GM12878 (cell line): ENCODE results near the gene BLOC1S4. TPM values are rescaled to one million over a fixed set of nuclear protein-coding genes. Genes with fewer than 3 reads are reported as not detected.

ENCODE experiments used
- ATAC-seq: fragments of 200-7000 bp; cut with Tn5 transposase; 3 replicates; pipeline ENCODE4 v1.9.1; 2020; ENCODE audit warnings: mild to moderate bottlenecking, moderate library complexity
- BruUV-seq: library from RNA; stranded (reverse); fragments of 400-500 nt; replicated peaks from 2 replicates; lab custom pipeline; 2021; lab: Mats Ljungman, UMichigan
- CTCF ChIA-PET: fragments of 300-600 bp; sonication (Branson Sonifier 250); formaldehyde crosslinking; extraction: SDS; loops from one replicate; lab custom pipeline; 2021; ENCODE audit warnings: inconsistent platforms; lab: Yijun Ruan, JAX
- POLR2A ChIA-PET: fragments of 350-600 bp; formaldehyde crosslinking; extraction: SDS; loops from one replicate; lab custom pipeline; 2021; ENCODE audit warnings: inconsistent platforms; lab: Charles Lee
- RAD21 ChIA-PET: fragments of 300-600 bp; sonication (Branson Sonifier 250); formaldehyde crosslinking; loops from one replicate; lab custom pipeline; 2023; ENCODE audit warnings: antibody characterized with exemption; ENCODE audit not compliant: unreplicated experiment; lab: Charles Lee
- SMC1A ChIA-PET: fragments of 300-600 bp; sonication (Branson Sonifier 250); formaldehyde crosslinking; loops from one replicate; lab custom pipeline; 2023; ENCODE audit not compliant: unreplicated experiment, uncharacterized antibody; lab: Charles Lee
- DNase-seq: peaks from one replicate; pipeline ENCODE4 v3.0.0-alpha.2; 2011; ENCODE audit warnings: low read depth, low spot score
- FAIRE-seq: peaks from 3 replicates; lab custom pipeline; 2011; peaks lifted over from hg19 to GRCh38; lab: Jason Lieb, UNC
- H2AFZ ChIP-seq: 2 replicates; pipeline ENCODE4 v1.6.0; 2011; ENCODE audit warnings: low read depth, low read length, control low read depth; ENCODE audit not compliant: control insufficient read depth
- H3K27ac ChIP-seq: 2 replicates; pipeline ENCODE4 v1.5.1; 2011; ENCODE audit warnings: control low read depth; ENCODE audit not compliant: control insufficient read depth, insufficient read depth
- H3K27me3 ChIP-seq, 2 experiments: replicated peaks in 1 of 2; 2 replicates each; pipeline versions ENCODE4 v1.6.0 to v1.6.1; 2011; ENCODE audit warnings: low read length in 1 of 2; ENCODE audit not compliant: control insufficient read depth in 2 of 2, insufficient read depth in 2 of 2
- H3K36me3 ChIP-seq, 2 experiments: 2 replicates each; pipeline ENCODE4 v1.5.1; 2011; ENCODE audit warnings: low read length in 1 of 2; ENCODE audit not compliant: control insufficient read depth in 2 of 2, insufficient read depth in 2 of 2
- H3K4me1 ChIP-seq: 2 replicates; pipeline ENCODE4 v1.6.1; 2011; ENCODE audit warnings: mild to moderate bottlenecking, low read length, moderate library complexity, mixed read lengths; ENCODE audit not compliant: control insufficient read depth, insufficient read depth
- H3K4me2 ChIP-seq: 2 replicates; pipeline ENCODE4 v1.6.0; 2011; ENCODE audit warnings: control low read depth; ENCODE audit not compliant: control insufficient read depth, insufficient read depth
- H3K4me3 ChIP-seq: fragments of 200-600 bp; sonication (generic); 2 replicates; pipeline ENCODE4 v1.5.1; 2016
- H3K79me2 ChIP-seq: 2 replicates; pipeline ENCODE4 v1.6.0; 2011; ENCODE audit warnings: low read length; ENCODE audit not compliant: control insufficient read depth, insufficient read depth
- H3K9ac ChIP-seq: 2 replicates; pipeline ENCODE4 v1.8.0; 2011; ENCODE audit warnings: low read length, control low read depth, mixed read lengths; ENCODE audit not compliant: control insufficient read depth, insufficient read depth
- H3K9me3 ChIP-seq: replicated peaks from 3 replicates; pipeline ENCODE4 v1.5.1; 2011; ENCODE audit warnings: mild to moderate bottlenecking, low read length; ENCODE audit not compliant: control insufficient read depth, insufficient read depth
- H4K20me1 ChIP-seq: 2 replicates; pipeline ENCODE4 v1.6.0; 2011; ENCODE audit not compliant: control insufficient read depth, insufficient read depth
- BMI1 ChIP-seq: fragments of 450-650 bp; IDR thresholded peaks from 2 replicates; pipeline ENCODE4 v1.6.1; 2016; ENCODE audit warnings: mild to moderate bottlenecking, moderate library complexity, borderline replicate concordance
- RELA ChIP-seq: fragments of 450-650 bp; IDR thresholded peaks from 2 replicates; pipeline ENCODE4 v1.8.0; 2014; ENCODE audit warnings: borderline replicate concordance; ENCODE audit not compliant: partially characterized antibody
- SMAD1 ChIP-seq: fragments of 450-650 bp; IDR thresholded peaks from 2 replicates; pipeline ENCODE4 v1.6.1; 2018; ENCODE audit warnings: mild to moderate bottlenecking, low read depth; ENCODE audit not compliant: partially characterized antibody
- SRF ChIP-seq, 2 experiments: IDR thresholded peaks; 2 replicates each; pipeline ENCODE4 v1.6.1; 2011; ENCODE audit warnings: low read depth in 2 of 2, low read length in 2 of 2, mild to moderate bottlenecking in 1 of 2, moderate library complexity in 1 of 2
- TAF1 ChIP-seq: IDR thresholded peaks from 2 replicates; pipeline ENCODE4 v1.6.1; 2011; ENCODE audit warnings: mild to moderate bottlenecking, low read depth, low read length, borderline replicate concordance
- TCF3 ChIP-seq: IDR thresholded peaks from 2 replicates; pipeline ENCODE4 v1.6.1; 2012; ENCODE audit warnings: low read depth, mild to moderate bottlenecking, low read length, borderline replicate concordance; ENCODE audit not compliant: insufficient read depth
- WGBS: methylation state at CpG from one replicate; pipeline ENCODE4 v1.1.6; 2016; ENCODE audit warnings: low lambda C conversion rate; ENCODE audit not compliant: insufficient replicate concordance, insufficient coverage; ENCODE audit errors: missing lambda C conversion rate; 5-methylcytosine and 5-hydroxymethylcytosine counted together
- in situ Hi-C: fragments of 300-500 bp; cut with MboI; formaldehyde crosslinking; loops from 9 replicates; pipeline ENCODE4 v1.14.3; 2018; ENCODE audit warnings: mixed read lengths
- intact Hi-C: fragments of 100-400 bp; cut with micrococcal nuclease; formaldehyde crosslinking; loops from one replicate; pipeline ENCODE4 v1.14.2; 2022; ENCODE audit not compliant: unreplicated experiment
- polyA plus RNA-seq, 11 experiments: library from polyadenylated mRNA; depleted of rRNA in 4 of 11; unstranded in 6 of 11; stranded (reverse) in 5 of 11; fragments of >200 nt; fragmentation: Nextera tagmentation in 4 of 11; fragmentation: Illumina TruSeq in 1 of 11; extraction: Ambion mirVana in 4 of 11; extraction: Trizol in 1 of 11; gene quantifications; 1 replicate in 1 of 11; 2 replicates in 10 of 11; pipeline versions ENCODE4 v1.2.1 to v1.2.3, GENCODE V29; 2011 to 2016; ENCODE audit warnings: inconsistent platforms in 2 of 11, missing spikeins in 2 of 11, low read depth in 1 of 11
- total RNA-seq, 4 experiments: library from RNA; depleted of rRNA in 3 of 4; stranded (reverse); fragments of >200 nt in 3 of 4; fragmentation: Illumina TruSeq in 1 of 4; extraction: Trizol in 1 of 4; gene quantifications; 2 replicates each; pipeline versions ENCODE4 v1.2.1 to v1.2.3, GENCODE V29; 2013 to 2021
- TF ChIP-seq, protein P1 (sequence below): fragments of 150-350 bp; IDR thresholded peaks from 2 replicates; pipeline ENCODE4 v1.6.1; 2014; ENCODE audit warnings: mild to moderate bottlenecking, low read depth, low read length
- TF ChIP-seq, protein P2 (sequence below): fragments of 450-650 bp; IDR thresholded peaks from 2 replicates; pipeline ENCODE4 v1.6.1; 2017; ENCODE audit warnings: mild to moderate bottlenecking, moderate library complexity
- TF ChIP-seq, protein P3 (sequence below): fragments of 450-650 bp; conservative IDR thresholded peaks from 2 replicates; pipeline ENCODE4 v1.6.1; 2017; ENCODE audit warnings: mild to moderate bottlenecking, moderate library complexity
- TF ChIP-seq, protein P4 (sequence below): fragments of 450-650 bp; IDR thresholded peaks from 2 replicates; pipeline ENCODE4 v1.6.1; 2017; ENCODE audit warnings: mild to moderate bottlenecking, moderate library complexity

BLOC1S4 gene
- total and polyA plus RNA-seq, 10 of the 15 experiments (the other 5 are each of a cell fraction or from before 2014, with no cell fraction given), result 2.7 to 23.8 (median 9.5) TPM

DNA sequence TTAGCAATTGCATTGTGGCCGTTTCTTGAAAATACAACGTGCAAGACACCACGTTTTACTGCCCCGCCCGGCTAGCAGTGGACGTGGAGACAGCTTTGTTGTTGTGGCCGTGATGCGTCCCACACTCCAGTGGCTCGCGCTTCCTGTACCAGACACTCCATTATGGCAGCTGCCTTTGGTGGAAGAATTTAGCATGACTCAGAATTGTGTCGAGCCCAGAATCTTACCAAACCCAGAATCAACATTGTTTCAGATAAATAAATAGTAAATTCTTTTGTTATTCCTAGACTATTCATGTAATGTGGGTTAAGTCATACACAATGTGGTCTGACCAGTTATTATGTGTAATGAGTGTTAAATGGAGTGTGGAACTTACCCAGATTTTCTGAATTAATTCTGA, 47.6 kb upstream of the BLOC1S4 start (continued):
- TF ChIP-seq, protein P1, sequence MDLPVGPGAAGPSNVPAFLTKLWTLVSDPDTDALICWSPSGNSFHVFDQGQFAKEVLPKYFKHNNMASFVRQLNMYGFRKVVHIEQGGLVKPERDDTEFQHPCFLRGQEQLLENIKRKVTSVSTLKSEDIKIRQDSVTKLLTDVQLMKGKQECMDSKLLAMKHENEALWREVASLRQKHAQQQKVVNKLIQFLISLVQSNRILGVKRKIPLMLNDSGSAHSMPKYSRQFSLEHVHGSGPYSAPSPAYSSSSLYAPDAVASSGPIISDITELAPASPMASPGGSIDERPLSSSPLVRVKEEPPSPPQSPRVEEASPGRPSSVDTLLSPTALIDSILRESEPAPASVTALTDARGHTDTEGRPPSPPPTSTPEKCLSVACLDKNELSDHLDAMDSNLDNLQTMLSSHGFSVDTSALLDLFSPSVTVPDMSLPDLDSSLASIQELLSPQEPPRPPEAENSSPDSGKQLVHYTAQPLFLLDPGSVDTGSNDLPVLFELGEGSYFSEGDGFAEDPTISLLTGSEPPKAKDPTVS, result no peak
- TF ChIP-seq TAF1, result no peak
- TF ChIP-seq, protein P2, sequence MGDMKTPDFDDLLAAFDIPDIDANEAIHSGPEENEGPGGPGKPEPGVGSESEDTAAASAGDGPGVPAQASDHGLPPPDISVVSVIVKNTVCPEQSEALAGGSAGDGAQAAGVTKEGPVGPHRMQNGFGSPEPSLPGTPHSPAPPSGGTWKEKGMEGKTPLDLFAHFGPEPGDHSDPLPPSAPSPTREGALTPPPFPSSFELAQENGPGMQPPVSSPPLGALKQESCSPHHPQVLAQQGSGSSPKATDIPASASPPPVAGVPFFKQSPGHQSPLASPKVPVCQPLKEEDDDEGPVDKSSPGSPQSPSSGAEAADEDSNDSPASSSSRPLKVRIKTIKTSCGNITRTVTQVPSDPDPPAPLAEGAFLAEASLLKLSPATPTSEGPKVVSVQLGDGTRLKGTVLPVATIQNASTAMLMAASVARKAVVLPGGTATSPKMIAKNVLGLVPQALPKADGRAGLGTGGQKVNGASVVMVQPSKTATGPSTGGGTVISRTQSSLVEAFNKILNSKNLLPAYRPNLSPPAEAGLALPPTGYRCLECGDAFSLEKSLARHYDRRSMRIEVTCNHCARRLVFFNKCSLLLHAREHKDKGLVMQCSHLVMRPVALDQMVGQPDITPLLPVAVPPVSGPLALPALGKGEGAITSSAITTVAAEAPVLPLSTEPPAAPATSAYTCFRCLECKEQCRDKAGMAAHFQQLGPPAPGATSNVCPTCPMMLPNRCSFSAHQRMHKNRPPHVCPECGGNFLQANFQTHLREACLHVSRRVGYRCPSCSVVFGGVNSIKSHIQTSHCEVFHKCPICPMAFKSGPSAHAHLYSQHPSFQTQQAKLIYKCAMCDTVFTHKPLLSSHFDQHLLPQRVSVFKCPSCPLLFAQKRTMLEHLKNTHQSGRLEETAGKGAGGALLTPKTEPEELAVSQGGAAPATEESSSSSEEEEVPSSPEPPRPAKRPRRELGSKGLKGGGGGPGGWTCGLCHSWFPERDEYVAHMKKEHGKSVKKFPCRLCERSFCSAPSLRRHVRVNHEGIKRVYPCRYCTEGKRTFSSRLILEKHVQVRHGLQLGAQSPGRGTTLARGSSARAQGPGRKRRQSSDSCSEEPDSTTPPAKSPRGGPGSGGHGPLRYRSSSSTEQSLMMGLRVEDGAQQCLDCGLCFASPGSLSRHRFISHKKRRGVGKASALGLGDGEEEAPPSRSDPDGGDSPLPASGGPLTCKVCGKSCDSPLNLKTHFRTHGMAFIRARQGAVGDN, result no peak

DNA sequence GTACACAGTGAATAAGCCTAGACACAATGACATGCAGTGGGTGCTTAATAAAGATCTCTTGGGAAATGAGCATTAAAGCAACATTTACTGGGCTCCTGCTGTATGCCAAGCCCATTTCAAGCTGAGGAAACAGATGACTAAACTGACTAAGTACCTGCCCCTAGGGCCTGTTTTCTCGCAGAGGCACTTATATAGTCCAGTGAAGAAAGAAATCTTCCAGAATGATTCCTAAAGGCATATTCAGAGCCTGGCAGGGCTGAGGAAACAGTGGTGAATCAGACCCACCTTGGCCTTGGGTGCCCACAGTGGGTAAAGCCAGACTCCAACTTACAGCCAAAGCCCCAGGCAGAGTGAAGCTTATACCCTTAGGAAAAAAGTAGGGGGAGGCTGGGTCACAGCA, 44.3 kb upstream of the BLOC1S4 start:
- ChIA-PET RAD21 (no interaction called here), CTCF (interaction anchor here (0.6 to 1.7 kb wide), 2 partner anchors 10 to 15 kb away, joined by 3 to 5 read pairs; no protein-coding TSS in a partner anchor), POLR2A (interaction anchor here (1.3 kb wide), 1 partner anchor 31 kb away, joined by 4 read pairs; the partner anchor contains the start of gene MRFAP1), SMC1A (no interaction called here)
- H3K36me3 ChIP-seq, result no peaks in the 10 kb centered on the region; a peak in 1 of 4 replicates
- no peak for FAIRE-seq
- ATAC-seq, result no peak
- intact Hi-C loops, result no loop called here
- no peaks in the 10 kb centered on the region for H4K20me1 ChIP-seq
- H3K79me2 ChIP-seq, result peaks cover 22% of the 10 kb centered on the region
- no peak overlapping the region for H3K4me3 ChIP-seq
- no peak for DNase-seq
- H3K4me2 ChIP-seq, result no peak overlapping the region
- no peaks in the 10 kb centered on the region for H3K27me3 ChIP-seq
- H3K4me1 ChIP-seq, result peaks cover 3% of the 10 kb centered on the region; the same call in 1 of the 2 replicates
- 0% methylated on average over 1 of the region's 1 CpG for WGBS
- no peak overlapping the region for H3K27ac ChIP-seq
- H3K9ac ChIP-seq, result no peak overlapping the region
- no peaks in the 10 kb centered on the region; the same call in 2 of the 3 replicates for H3K9me3 ChIP-seq
- no TSS peak for BruUV-seq
- in situ Hi-C loops, result no loop called here
- H2AFZ ChIP-seq, result no peak overlapping the region
- TF ChIP-seq SMAD1 (no peak), BMI1 (no peak), TAF1 (no peak), TCF3 (no peak), RELA (no peak), SRF (IDR thresholded peaks at IDR 0.05; ENCODE audit: low read depth in 2 of 2, low read length in 2 of 2) (no peak)
- TF ChIP-seq, protein P3, sequence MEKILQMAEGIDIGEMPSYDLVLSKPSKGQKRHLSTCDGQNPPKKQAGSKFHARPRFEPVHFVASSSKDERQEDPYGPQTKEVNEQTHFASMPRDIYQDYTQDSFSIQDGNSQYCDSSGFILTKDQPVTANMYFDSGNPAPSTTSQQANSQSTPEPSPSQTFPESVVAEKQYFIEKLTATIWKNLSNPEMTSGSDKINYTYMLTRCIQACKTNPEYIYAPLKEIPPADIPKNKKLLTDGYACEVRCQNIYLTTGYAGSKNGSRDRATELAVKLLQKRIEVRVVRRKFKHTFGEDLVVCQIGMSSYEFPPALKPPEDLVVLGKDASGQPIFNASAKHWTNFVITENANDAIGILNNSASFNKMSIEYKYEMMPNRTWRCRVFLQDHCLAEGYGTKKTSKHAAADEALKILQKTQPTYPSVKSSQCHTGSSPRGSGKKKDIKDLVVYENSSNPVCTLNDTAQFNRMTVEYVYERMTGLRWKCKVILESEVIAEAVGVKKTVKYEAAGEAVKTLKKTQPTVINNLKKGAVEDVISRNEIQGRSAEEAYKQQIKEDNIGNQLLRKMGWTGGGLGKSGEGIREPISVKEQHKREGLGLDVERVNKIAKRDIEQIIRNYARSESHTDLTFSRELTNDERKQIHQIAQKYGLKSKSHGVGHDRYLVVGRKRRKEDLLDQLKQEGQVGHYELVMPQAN, result no peak
- TF ChIP-seq, protein P4, sequence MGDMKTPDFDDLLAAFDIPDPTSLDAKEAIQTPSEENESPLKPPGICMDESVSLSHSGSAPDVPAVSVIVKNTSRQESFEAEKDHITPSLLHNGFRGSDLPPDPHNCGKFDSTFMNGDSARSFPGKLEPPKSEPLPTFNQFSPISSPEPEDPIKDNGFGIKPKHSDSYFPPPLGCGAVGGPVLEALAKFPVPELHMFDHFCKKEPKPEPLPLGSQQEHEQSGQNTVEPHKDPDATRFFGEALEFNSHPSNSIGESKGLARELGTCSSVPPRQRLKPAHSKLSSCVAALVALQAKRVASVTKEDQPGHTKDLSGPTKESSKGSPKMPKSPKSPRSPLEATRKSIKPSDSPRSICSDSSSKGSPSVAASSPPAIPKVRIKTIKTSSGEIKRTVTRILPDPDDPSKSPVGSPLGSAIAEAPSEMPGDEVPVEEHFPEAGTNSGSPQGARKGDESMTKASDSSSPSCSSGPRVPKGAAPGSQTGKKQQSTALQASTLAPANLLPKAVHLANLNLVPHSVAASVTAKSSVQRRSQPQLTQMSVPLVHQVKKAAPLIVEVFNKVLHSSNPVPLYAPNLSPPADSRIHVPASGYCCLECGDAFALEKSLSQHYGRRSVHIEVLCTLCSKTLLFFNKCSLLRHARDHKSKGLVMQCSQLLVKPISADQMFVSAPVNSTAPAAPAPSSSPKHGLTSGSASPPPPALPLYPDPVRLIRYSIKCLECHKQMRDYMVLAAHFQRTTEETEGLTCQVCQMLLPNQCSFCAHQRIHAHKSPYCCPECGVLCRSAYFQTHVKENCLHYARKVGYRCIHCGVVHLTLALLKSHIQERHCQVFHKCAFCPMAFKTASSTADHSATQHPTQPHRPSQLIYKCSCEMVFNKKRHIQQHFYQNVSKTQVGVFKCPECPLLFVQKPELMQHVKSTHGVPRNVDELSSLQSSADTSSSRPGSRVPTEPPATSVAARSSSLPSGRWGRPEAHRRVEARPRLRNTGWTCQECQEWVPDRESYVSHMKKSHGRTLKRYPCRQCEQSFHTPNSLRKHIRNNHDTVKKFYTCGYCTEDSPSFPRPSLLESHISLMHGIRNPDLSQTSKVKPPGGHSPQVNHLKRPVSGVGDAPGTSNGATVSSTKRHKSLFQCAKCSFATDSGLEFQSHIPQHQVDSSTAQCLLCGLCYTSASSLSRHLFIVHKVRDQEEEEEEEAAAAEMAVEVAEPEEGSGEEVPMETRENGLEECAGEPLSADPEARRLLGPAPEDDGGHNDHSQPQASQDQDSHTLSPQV, result no peak
